ENCODE results near the gene SPATS2L. TPM values are rescaled to one million over a fixed set of nuclear protein-coding genes. Genes with fewer than 3 reads are reported as not detected.

SPATS2L gene
- polyA plus RNA-seq, 1 experiment: 243 TPM

- no peak overlapping the region for H3K4me3 ChIP-seq (ENCODE audit: low read depth, low read length)
- CTCF ChIA-PET: interaction anchor here (0.6 to 1.0 kb wide), 4 partner anchors 10 to 31 kb away, joined by 3 read pairs; no protein-coding TSS in a partner anchor
- no peak for DNase-seq (ENCODE audit: low read depth)
- no peaks in the 10 kb centered on the region for H3K36me3 ChIP-seq (ENCODE audit: control insufficient read depth, insufficient read depth, low read length)
- POLR2A ChIA-PET: interaction anchor here (0.6 kb wide), 1 partner anchor 484 kb away, joined by 10 read pairs; no protein-coding TSS in a partner anchor
- TF ChIP-seq, protein P1, sequence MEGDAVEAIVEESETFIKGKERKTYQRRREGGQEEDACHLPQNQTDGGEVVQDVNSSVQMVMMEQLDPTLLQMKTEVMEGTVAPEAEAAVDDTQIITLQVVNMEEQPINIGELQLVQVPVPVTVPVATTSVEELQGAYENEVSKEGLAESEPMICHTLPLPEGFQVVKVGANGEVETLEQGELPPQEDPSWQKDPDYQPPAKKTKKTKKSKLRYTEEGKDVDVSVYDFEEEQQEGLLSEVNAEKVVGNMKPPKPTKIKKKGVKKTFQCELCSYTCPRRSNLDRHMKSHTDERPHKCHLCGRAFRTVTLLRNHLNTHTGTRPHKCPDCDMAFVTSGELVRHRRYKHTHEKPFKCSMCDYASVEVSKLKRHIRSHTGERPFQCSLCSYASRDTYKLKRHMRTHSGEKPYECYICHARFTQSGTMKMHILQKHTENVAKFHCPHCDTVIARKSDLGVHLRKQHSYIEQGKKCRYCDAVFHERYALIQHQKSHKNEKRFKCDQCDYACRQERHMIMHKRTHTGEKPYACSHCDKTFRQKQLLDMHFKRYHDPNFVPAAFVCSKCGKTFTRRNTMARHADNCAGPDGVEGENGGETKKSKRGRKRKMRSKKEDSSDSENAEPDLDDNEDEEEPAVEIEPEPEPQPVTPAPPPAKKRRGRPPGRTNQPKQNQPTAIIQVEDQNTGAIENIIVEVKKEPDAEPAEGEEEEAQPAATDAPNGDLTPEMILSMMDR (IDR thresholded peaks at IDR 0.05; ENCODE audit: insufficient read depth, low read depth, low read length): no peak
- H3K27me3 ChIP-seq (ENCODE audit: control insufficient read depth, insufficient read depth, low read length): no peaks in the 10 kb centered on the region
These were observed 4.3 kb upstream of the SPATS2L start for GRCh38 chr2:200301953-200302858.

GRCh38 chr2:200302940-200303727 lies 3.4 kb upstream of the SPATS2L start:
- Histone ChIP-seq H3K4me3 (ENCODE audit: low read depth, low read length) (no peak overlapping the region), H3K27me3 (ENCODE audit: control insufficient read depth, insufficient read depth, low read length) (no peaks in the 10 kb centered on the region), H3K36me3 (ENCODE audit: control insufficient read depth, insufficient read depth, low read length) (no peaks in the 10 kb centered on the region)
- ChIA-PET POLR2A (no interaction called here), CTCF (no interaction called here)
- DNase-seq (ENCODE audit: low read depth): no peak
- TF ChIP-seq, protein P1 (IDR thresholded peaks at IDR 0.05; ENCODE audit: insufficient read depth, low read depth, low read length): no peak

DNA sequence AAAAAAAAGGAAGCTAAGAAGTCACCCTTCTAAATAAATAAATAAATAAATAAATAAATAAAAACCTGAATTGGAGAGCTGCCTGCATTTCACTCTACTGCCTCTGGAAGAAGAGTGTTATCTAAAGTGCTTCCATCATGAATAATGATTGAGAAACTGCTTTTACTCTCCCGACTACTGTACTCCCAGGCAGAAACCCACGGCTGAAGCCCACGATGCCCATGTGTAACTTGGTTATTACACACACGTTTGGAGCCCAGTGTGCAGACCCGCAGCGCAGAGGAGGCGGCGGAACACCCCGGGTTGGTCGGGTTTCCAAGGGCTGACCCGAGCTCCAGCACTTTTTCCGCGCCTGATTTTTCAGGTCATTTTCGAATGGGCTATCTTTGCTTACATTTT lies 697 bp upstream of the SPATS2L start:
- CTCF ChIA-PET: interaction anchor here (0.8 to 2.8 kb wide), 16 partner anchors 9 to 332 kb away, joined by 3 to 15 read pairs (median 3); no protein-coding TSS in a partner anchor
- POLR2A ChIA-PET: interaction anchor here (0.6 kb wide), 1 partner anchor 119 kb away, joined by 7 read pairs; no protein-coding TSS in a partner anchor
- TF ChIP-seq, protein P1 (IDR thresholded peaks at IDR 0.05; ENCODE audit: insufficient read depth, low read depth, low read length): 0 out of 2 replicates have a peak, but pooled peaks have one; percentile 13
- Histone ChIP-seq H3K27me3 (ENCODE audit: control insufficient read depth, insufficient read depth, low read length) (no peaks in the 10 kb centered on the region), H3K36me3 (ENCODE audit: control insufficient read depth, insufficient read depth, low read length) (no peaks in the 10 kb centered on the region), H3K4me3 (ENCODE audit: low read depth, low read length) (peak overlapping the region; percentile 75)
- DNase-seq (ENCODE audit: low read depth): no peak

- Histone ChIP-seq H3K36me3 (ENCODE audit: control insufficient read depth, insufficient read depth, low read length) (no peaks in the 10 kb centered on the region), H3K27me3 (ENCODE audit: control insufficient read depth, insufficient read depth, low read length) (no peaks in the 10 kb centered on the region), H3K4me3 (ENCODE audit: low read depth, low read length) (peak overlapping the region; percentile 75)
- ChIA-PET CTCF (interaction anchor here (0.9 to 2.8 kb wide), 10 partner anchors 16 to 406 kb away, joined by 3 to 15 read pairs (median 4); no protein-coding TSS in a partner anchor), POLR2A (interaction anchor here (0.6 to 1.1 kb wide), 2 partner anchors 11 to 71 kb away, joined by 4 to 10 read pairs; no protein-coding TSS in a partner anchor)
- TF ChIP-seq, protein P1 (IDR thresholded peaks at IDR 0.05; ENCODE audit: insufficient read depth, low read depth, low read length): no peak
- no peak for DNase-seq (ENCODE audit: low read depth)
These were observed 634 bp downstream of the SPATS2L start for GRCh38 chr2:200306931-200307723.
